ENCODE results near the gene METTL25.
"Not testable (repeated sequence)": the region's sequence is repeated elsewhere in the genome, so short reads cannot be mapped to it uniquely, and the experiment has no call there.

Gene METTL25
- total RNA-seq: 9.2 to 20.2 (median 9.8) reads per million in 3 experiments

DNA sequence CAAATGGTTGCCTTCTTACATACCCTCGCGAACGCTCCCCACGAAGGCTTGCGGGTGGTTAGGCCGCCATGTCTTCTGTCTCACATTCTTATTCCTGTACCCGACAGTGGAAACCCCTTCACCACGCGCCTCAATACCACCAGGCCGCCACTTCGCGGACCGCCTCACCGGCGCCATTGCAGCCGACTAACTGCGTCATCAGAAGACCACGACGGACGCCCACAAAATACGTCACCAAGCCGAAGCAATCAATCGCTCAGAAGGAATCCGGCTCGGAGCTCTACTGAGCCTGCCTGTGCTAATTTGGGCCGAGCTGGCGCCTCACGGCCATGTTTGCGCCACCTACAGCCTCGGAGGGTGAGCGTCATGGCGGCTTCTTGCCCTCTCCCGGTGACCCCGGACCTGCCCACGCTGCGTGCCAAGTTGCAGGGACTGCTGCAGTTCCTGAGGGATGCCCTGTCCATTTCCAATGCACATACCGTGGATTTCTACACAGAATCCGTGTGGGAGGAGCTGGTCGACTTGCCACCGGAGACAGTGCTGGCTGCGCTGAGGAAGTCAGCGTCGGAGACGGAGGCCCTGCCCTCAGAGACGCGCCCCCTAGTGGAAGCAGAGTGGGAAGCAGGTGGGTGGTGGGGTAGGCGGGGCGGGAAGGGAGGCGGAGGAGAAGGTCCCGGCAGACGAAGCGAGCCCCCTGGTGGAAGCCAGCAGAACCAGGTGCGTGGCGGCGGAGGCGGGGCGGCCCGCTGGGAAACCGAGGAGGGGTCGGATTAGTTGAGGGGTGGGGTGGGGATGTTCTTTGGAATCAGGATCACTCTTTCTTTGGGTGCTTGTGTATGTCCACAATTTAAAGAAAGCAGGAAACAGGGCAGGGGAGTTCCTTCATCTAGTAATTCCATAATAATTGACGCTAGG is at the start of gene METTL25, which contains the start of gene CCDC59:
Gene METTL25, plus strand, starts transcription at position 330 of the 915 bp plus-strand sequence. Its CDS starts 37 bp downstream, at position 367.
Gene CCDC59, minus strand, starts transcription at position 188 of the 915 bp plus-strand sequence. Its CDS starts 11 bp downstream, at position 177.
- DNase-seq: peak; percentile 98

DNA sequence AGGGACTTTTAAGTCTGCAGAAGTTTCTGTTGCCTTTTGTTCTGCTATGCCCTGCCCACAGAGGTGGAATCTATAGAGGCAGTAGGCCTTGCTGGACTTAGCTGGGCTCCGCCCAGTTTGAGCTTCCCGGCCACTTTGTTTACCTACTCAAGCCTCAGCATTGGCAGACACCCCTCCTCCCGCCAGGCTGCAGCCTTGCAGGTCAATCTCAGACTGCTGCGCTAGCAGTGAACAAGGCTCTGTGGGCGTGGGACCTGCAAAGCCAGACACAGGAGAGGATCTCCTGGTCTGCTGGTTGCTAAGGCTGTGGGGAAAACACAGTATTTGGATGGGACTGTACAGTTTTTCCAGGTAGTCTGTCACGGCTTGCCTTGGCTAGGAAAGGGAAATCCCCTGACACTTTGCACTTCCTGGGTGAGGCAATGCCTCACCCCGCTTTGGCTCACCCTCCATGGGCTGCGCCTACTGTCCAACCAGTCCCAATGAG is 43.9 kb upstream of the METTL25 start:
- DNase-seq: no peak

- DNase-seq: no peak
Observed at GRCh38 chr12:82319276-82319675, 39.1 kb upstream of the METTL25 start.

DNA sequence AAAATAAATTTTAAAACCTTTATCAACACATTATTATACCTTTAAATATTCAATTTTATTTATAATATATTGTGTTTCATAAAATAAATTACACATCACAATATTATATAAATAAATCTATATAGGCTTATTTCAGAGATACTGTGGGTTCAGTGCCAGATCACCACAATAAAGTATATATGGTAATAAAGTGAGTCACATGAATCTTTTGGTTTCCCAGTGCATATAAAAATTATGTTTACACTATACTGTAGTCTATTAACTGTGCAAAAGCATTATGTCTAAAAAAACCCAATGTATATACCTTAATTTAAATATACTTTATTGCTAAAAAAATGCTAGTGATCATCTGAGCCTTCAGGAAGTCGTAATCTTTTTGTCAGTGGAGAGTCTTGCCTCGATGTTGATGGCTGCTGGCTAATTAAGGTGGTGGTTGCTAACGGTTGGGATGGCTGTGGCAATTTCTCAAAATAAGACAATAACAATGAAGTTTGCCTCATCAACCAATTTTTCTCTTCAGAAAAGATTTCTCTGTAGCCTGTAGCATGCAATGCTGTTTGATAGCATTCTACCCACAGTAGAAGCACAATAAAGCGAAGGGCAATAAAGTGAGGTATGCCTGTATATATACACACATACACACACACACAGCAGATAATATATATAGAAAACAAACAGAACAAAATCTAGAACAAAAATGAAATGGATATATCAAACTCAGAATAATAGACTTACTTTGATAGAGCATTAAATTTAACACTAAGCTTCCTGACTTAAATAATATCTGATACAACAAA is 32.6 kb upstream of the METTL25 start:
- DNase-seq: no peak

- no peak for DNase-seq
Observed at GRCh38 chr12:82326905-82327503, 31.3 kb upstream of the METTL25 start.

DNA sequence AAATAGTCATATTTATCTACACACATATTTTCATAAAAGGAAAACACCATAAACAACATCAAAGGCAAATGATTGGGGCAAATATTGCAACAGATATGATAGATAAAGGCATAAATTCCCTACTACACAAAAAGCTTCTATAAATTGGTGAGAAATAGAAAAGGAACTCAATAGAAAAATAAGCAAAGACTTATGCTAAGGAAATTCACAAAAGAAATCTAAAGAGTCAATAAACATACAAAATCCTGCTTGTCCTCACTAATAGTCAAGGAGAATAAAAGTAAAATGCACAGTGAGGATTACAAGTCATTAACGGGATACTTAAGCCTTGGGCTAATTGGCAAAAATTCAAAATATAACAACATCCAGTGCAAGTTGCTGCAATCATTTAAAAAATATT is 30.5 kb upstream of the METTL25 start:
- no peak for DNase-seq

GRCh38 chr12:82329508-82329907 is 28.8 kb upstream of the METTL25 start:
- DNase-seq: no peak

- DNase-seq: no peak
Observed at GRCh38 chr12:82350161-82350560, 8.2 kb upstream of the METTL25 start.

- DNase-seq: no peak
Observed at GRCh38 chr12:82351390-82351789, 6.9 kb upstream of the METTL25 start.

GRCh38 chr12:82357340-82357739 is 989 bp upstream of the METTL25 start:
- DNase-seq: no peak

- no peak for DNase-seq
Observed at GRCh38 chr12:82357845-82358199, 507 bp upstream of the METTL25 start.

DNA sequence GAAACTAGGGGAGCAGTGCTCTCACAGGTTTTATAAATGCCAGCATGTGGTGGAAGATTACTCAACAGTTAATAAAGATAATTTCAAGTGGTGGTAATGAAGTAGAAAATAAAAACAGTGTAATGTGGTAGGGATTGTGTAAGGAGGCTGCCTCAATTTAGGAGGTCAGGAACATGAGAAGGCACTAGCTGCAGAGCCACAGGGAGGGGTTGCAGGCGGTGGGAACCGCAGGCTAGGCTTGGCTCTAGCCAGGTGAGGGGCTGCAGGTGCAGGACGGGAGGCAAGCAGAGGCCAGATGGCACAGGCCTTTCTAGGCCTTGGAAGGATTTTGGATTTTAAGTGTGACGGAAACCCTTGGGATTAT is 768 bp downstream of the METTL25 start:
- DNase-seq: no peak

- not testable (repeated sequence) for DNase-seq
Observed at GRCh38 chr12:82360834-82361233, 2.5 kb downstream of the METTL25 start.

GRCh38 chr12:82361461-82361915 is 3.2 kb downstream of the METTL25 start:
- DNase-seq: no peak

DNA sequence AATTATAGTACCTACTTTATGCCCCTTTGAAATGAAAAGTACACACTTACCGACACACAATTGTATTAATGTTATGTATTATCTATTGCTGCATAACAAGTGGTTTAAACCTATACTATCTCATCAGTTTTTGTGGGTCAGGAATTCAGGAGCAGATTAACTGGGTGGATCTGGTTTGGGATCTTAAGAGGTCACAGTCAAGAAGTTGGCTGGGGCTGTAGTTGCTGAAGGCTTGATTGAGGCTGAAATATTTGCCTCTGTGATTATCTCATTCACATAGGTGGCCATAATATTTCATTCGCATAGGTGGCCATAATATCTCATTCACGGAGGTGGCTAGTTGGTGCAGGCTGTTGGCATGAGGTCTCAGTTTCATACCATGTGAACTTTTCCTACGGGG is 5.7 kb downstream of the METTL25 start:
- no peak for DNase-seq

DNA sequence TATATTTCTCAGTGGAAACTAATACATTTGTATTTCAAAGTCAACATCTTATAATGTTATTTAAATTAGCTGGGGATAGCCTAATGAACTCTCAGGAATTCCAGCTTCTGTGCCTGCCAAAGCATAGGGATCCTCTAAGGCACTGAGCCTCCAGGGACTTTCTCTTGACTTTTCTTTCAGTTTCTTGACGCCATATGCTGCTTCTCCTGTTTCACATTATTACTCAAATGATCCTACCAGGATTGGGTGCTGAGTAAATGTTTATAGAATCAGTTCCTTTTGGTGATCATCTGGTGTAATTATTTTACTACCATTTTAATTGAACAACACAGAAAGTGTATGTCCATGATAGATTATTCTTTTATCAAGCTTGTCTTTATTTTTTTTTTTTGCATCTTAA is 7.9 kb downstream of the METTL25 start:
- DNase-seq: no peak

- no peak for DNase-seq
Observed at GRCh38 chr12:82375201-82375600, 16.9 kb downstream of the METTL25 start.

- DNase-seq: no peak
Observed at GRCh38 chr12:82378997-82379396, 20.7 kb downstream of the METTL25 start.

GRCh38 chr12:82383930-82384552 is 25.7 kb downstream of the METTL25 start:
- DNase-seq: no peak

DNA sequence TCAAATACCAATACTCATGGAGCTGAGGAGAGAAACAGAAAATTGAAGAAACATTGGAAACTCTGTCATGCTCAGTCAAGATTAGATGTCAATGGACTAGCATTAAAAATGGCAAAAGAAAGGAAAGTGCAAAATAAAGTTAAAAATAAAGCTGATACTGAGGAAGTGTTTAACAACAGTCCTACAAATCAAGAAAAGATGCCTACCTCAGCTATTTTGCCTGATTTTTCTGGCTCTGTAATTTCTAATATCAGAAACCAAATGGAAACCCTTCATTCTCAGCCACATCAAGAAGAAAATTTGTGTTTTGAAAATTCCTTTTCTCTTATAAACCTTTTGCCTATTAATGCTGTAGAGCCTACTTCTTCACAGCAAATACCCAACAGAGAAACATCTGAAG is 40.5 kb downstream of the METTL25 start:
- DNase-seq: no peak

GRCh38 chr12:82400819-82401218 is 42.5 kb downstream of the METTL25 start:
- no peak for DNase-seq

- DNase-seq: no peak
Observed at GRCh38 chr12:82406651-82407050, 48.3 kb downstream of the METTL25 start.

DNA sequence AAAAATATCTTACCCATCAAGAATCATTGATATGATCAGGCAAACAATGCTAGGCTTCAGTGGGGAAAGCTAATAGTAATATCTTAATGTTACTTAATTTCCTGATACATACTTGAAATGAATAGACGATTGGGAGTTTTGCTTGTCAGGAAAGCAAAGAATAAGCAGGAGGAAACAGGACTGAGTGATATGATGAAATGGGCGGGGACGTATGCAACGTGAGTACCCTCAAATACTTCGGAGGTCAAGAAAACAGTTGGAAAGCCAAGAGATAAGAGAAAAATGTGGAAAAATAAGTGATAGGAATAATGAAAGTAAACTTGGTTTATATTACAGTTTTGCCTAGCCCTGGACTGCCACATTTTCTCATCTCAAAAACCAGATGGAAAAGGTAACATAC is 49.2 kb downstream of the METTL25 start:
- DNase-seq: no peak

Measured in central memory CD4-positive, alpha-beta T cell (primary cell).